NOMO-1 (cell line): Measurements from ENCODE around the gene AIDA.
A peak's percentile ranks its signal among the peaks of the same experiment; 100 is the strongest.
"Not testable (repeated sequence)": the region's sequence is repeated elsewhere in the genome, so short reads cannot be mapped to it uniquely, and the experiment has no call there.

Experiments
- DNase-seq, 2 experiments: peaks; one replicate each; lab custom pipeline; 2025; ENCODE audit not compliant: unreplicated experiment in 2 of 2; lab: John Stamatoyannopoulos, UW

Gene AIDA

GRCh38 chr1:222713091-222713961 is 1.0 kb upstream of the AIDA start:
- peak; percentile 90 to 93 for DNase-seq

GRCh38 chr1:222711319-222712252 is 705 bp downstream of the AIDA start:
- peak; percentile 33 to 66 for DNase-seq

- DNase-seq, result no peak
Observed at GRCh38 chr1:222709700-222710153, 2.6 kb downstream of the AIDA start.

- DNase-seq, result no peak
Observed at GRCh38 chr1:222706815-222707214, 5.5 kb downstream of the AIDA start.

- no peak for DNase-seq
Observed at GRCh38 chr1:222704260-222704659, 8.0 kb downstream of the AIDA start.

GRCh38 chr1:222702210-222702609 is 10.1 kb downstream of the AIDA start:
- no peak for DNase-seq

- no peak for DNase-seq
Observed at GRCh38 chr1:222697826-222698225, 14.5 kb downstream of the AIDA start.

- DNase-seq, result no peak
Observed at GRCh38 chr1:222697203-222697602, 15.1 kb downstream of the AIDA start.

GRCh38 chr1:222696741-222697140 is 15.6 kb downstream of the AIDA start:
- DNase-seq, result no peak

GRCh38 chr1:222694927-222695326 is 17.4 kb downstream of the AIDA start:
- no peak for DNase-seq

GRCh38 chr1:222691016-222691415 is 21.3 kb downstream of the AIDA start:
- DNase-seq, result no peak

- DNase-seq, result no peak
Observed at GRCh38 chr1:222680080-222680479, 32.2 kb downstream of the AIDA start.

- DNase-seq, result no peak
Observed at GRCh38 chr1:222670110-222670509, 42.2 kb downstream of the AIDA start.

- DNase-seq, result not testable (repeated sequence)
Observed at GRCh38 chr1:222669107-222669506, 43.2 kb downstream of the AIDA start.

GRCh38 chr1:222668184-222668583 is 44.1 kb downstream of the AIDA start:
- DNase-seq, result not testable (repeated sequence)

GRCh38 chr1:222665964-222666363 is 46.3 kb downstream of the AIDA start:
- no peak for DNase-seq

GRCh38 chr1:222663431-222663934 is 48.8 kb downstream of the AIDA start:
- DNase-seq, result no peak

- DNase-seq, result no peak
Observed at GRCh38 chr1:222657899-222658298, 54.4 kb downstream of the AIDA start.

- no peak for DNase-seq
Observed at GRCh38 chr1:222656391-222657155, 55.7 kb downstream of the AIDA start.

GRCh38 chr1:222654849-222655248 is 57.4 kb downstream of the AIDA start:
- DNase-seq, result peak; percentile 78 to 94
